GM19467 (cell line): ENCODE data around the gene MACC1.

Experiments
- ATAC-seq: cut with Tn5 transposase; IDR thresholded peaks from one replicate; pipeline ENCODE4 v1.9.1; 2021; ENCODE audit warnings: mild to moderate bottlenecking, moderate library complexity; ENCODE audit not compliant: unreplicated experiment

MACC1 gene

GRCh38 chr7:20217193-20217948 is at the start of gene MACC1:
TSS of gene MACC1 (minus strand) at chr7:20217384. CDS start at chr7:20161862, 55,522 bp downstream.
- peak; percentile 51 for ATAC-seq

- no peak for ATAC-seq
These were observed 47.4 kb upstream of the MACC1 start for GRCh38 chr7:20264623-20265022.

GRCh38 chr7:20260223-20260622 is 43.0 kb upstream of the MACC1 start:
- ATAC-seq = no peak

GRCh38 chr7:20257212-20257611 is 40.0 kb upstream of the MACC1 start:
- ATAC-seq = no peak

GRCh38 chr7:20249920-20250319 is 32.7 kb upstream of the MACC1 start:
- no peak for ATAC-seq

GRCh38 chr7:20249376-20249775 is 32.2 kb upstream of the MACC1 start:
- no peak for ATAC-seq

GRCh38 chr7:20246236-20246635 is 29.1 kb upstream of the MACC1 start:
- no peak for ATAC-seq

GRCh38 chr7:20244334-20245120 is 27.3 kb upstream of the MACC1 start:
- ATAC-seq = no peak

GRCh38 chr7:20241911-20242261 is 24.7 kb upstream of the MACC1 start:
- peak; percentile 25 for ATAC-seq

- no peak for ATAC-seq
These were observed 24.2 kb upstream of the MACC1 start for GRCh38 chr7:20241194-20241910.

GRCh38 chr7:20240080-20240926 is 23.1 kb upstream of the MACC1 start:
- peak; percentile 36 for ATAC-seq

GRCh38 chr7:20238754-20239324 is 21.7 kb upstream of the MACC1 start:
- ATAC-seq = peak; percentile 78

- no peak for ATAC-seq
These were observed 21.1 kb upstream of the MACC1 start for GRCh38 chr7:20238194-20238753.

- no peak for ATAC-seq
These were observed 20.4 kb upstream of the MACC1 start for GRCh38 chr7:20237464-20238193.

- no peak for ATAC-seq
These were observed 19.6 kb upstream of the MACC1 start for GRCh38 chr7:20236790-20237189.

GRCh38 chr7:20236043-20236442 is 18.9 kb upstream of the MACC1 start:
- ATAC-seq = no peak

GRCh38 chr7:20235288-20235687 is 18.1 kb upstream of the MACC1 start:
- ATAC-seq = no peak

GRCh38 chr7:20233362-20233761 is 16.2 kb upstream of the MACC1 start:
- ATAC-seq = no peak

GRCh38 chr7:20232848-20233247 is 15.7 kb upstream of the MACC1 start:
- no peak for ATAC-seq
